ENCODE data around the gene FBXO7.

Gene FBXO7

DNA sequence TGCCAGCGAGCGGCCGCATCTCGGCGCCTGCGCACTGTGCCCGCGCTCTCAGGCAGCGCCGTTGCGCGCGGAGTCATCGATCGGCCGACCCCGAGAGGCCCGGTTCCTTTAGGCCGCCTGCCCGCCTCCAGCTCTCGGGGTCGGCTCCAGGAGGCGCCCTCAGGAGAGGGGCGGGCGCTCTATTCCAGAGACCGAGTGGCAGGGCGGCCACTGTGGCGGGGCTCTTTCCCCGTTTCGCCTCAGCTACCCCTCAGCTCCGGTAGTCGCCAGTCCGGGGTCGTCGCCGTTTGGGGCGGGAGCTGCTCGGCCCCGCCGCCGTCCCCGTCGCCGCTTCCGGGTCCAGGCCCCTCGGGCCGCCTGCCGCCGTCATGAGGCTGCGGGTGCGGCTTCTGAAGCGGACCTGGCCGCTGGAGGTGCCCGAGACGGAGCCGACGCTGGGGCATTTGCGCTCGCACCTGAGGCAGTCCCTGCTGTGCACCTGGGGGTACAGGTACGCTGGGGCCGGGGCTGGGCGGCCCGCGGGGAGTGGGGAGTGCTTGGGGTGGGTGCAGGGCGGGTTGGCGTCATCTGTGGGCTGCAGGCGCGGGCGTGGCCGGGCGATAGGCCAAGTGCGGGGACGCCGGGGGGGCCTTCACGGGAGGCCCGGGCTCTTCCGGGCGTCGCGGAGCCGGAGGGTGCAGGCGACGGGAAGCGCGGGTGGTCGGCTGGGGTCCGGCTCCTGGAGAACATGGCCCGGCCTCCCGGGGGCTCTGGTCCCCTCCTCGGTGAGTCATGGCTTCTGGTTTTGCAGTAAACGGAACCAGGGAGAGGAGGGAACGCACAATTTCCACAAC, at the start of gene FBXO7:
Gene FBXO7, plus strand, starts transcription at position 177 of the 833 bp plus-strand sequence. Its CDS starts 192 bp downstream, at position 369.
- Histone ChIP-seq H3K4me3 (ENCODE audit: low read depth in 1 of 2, low read length in 2 of 2) (peak within 1 kb of the TSS; percentile 67 to 85), H3K4me1 (ENCODE audit: insufficient read depth, low read length) (peaks cover 27% of the 10 kb centered on the region), H3K9ac (ENCODE audit: low read depth, low read length) (peak within 1 kb of the TSS; percentile 96), H2AFZ (ENCODE audit: low read depth, low read length) (peak within 1 kb of the TSS; percentile 84), H3K9me3 (ENCODE audit: insufficient read depth, low read length, severe bottlenecking) (no peaks in the 10 kb centered on the region), H3K27me3 (ENCODE audit: insufficient read depth, low read length, poor library complexity) (no peaks in the 10 kb centered on the region), H3K27ac (ENCODE audit: low read length) (peak within 1 kb of the TSS; percentile 91), H3K79me2 (ENCODE audit: insufficient read depth, low read length) (peaks cover 53% of the 10 kb centered on the region), H3K36me3 (ENCODE audit: insufficient read depth, low read length) (peaks cover 8% of the 10 kb centered on the region), H3K4me2 (ENCODE audit: insufficient read depth, low read length) (peak within 1 kb of the TSS; percentile 79), H4K20me1 (ENCODE audit: insufficient read depth, low read length) (peaks cover 20% of the 10 kb centered on the region; the same call in 1 of the 2 replicates)
- no peak for TF ChIP-seq EZH2 (IDR thresholded peaks at IDR 0.05; ENCODE audit: borderline replicate concordance, low read depth, low read length, severe bottlenecking)
- TF ChIP-seq, protein P1, sequence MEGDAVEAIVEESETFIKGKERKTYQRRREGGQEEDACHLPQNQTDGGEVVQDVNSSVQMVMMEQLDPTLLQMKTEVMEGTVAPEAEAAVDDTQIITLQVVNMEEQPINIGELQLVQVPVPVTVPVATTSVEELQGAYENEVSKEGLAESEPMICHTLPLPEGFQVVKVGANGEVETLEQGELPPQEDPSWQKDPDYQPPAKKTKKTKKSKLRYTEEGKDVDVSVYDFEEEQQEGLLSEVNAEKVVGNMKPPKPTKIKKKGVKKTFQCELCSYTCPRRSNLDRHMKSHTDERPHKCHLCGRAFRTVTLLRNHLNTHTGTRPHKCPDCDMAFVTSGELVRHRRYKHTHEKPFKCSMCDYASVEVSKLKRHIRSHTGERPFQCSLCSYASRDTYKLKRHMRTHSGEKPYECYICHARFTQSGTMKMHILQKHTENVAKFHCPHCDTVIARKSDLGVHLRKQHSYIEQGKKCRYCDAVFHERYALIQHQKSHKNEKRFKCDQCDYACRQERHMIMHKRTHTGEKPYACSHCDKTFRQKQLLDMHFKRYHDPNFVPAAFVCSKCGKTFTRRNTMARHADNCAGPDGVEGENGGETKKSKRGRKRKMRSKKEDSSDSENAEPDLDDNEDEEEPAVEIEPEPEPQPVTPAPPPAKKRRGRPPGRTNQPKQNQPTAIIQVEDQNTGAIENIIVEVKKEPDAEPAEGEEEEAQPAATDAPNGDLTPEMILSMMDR (IDR thresholded peaks at IDR 0.05; ENCODE audit: borderline replicate concordance, extremely low read depth, low read length, poor library complexity, severe bottlenecking): peak; percentile 71
- DNase-seq: peak; percentile 88
- ATAC-seq (ENCODE audit: insufficient read depth, low read depth): peak; percentile 90

DNA sequence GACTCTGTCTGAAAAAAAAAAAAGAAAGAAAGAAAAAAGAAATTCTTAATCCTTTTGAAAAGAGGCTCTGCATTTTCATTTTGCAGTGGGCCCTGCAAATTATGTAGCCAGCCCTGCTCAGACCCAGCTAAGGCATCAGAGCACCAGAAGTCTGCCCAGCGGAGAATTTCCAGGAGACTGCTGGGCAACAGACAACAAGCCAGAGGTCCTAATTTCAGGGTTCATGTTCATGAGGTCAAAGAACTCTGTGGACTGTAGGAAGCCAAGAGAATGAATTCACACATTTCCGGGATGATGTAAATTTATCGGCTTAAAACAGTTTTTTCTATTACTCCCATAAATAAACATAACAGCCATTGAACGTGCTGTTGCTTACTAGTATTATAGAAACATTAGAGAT, 47.7 kb upstream of the FBXO7 start:
- ATAC-seq (ENCODE audit: insufficient read depth, low read depth): no peak
- Histone ChIP-seq H3K27me3 (ENCODE audit: insufficient read depth, low read length, poor library complexity) (peaks cover 11% of the 10 kb centered on the region), H3K4me1 (ENCODE audit: insufficient read depth, low read length) (no peaks in the 10 kb centered on the region), H3K9ac (ENCODE audit: low read depth, low read length) (no peak overlapping the region), H3K4me2 (ENCODE audit: insufficient read depth, low read length) (no peak overlapping the region), H3K79me2 (ENCODE audit: insufficient read depth, low read length) (no peaks in the 10 kb centered on the region), H3K27ac (ENCODE audit: low read length) (no peak overlapping the region), H2AFZ (ENCODE audit: low read depth, low read length) (no peak overlapping the region), H3K36me3 (ENCODE audit: insufficient read depth, low read length) (no peaks in the 10 kb centered on the region), H3K9me3 (ENCODE audit: insufficient read depth, low read length, severe bottlenecking) (no peaks in the 10 kb centered on the region), H3K4me3 (ENCODE audit: low read depth in 1 of 2, low read length in 2 of 2) (no peak overlapping the region), H4K20me1 (ENCODE audit: insufficient read depth, low read length) (no peaks in the 10 kb centered on the region)
- no peak for DNase-seq
- TF ChIP-seq, protein P1 (IDR thresholded peaks at IDR 0.05; ENCODE audit: borderline replicate concordance, extremely low read depth, low read length, poor library complexity, severe bottlenecking): no peak
- TF ChIP-seq EZH2 (IDR thresholded peaks at IDR 0.05; ENCODE audit: borderline replicate concordance, low read depth, low read length, severe bottlenecking): no peak

DNA sequence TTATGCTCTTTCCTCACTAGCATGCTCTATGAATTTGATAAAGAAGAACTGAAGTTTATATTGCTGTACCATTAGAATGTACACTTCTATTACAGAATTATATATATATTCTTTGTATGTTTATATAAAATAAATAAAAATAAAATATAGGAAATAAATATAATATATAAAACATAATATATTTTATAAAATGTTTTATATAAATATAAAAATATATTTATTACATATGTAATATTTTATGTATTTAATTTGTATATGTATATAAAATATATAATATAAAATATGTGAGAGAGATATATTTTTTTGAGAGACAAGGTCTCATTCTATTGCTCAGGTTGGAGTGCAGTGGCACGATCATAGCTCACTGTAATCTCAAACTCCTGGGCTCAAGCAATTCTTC, 44.3 kb upstream of the FBXO7 start:
- ATAC-seq (ENCODE audit: insufficient read depth, low read depth) (no peak), DNase-seq (no peak)
- Histone ChIP-seq H3K4me2 (ENCODE audit: insufficient read depth, low read length) (no peak overlapping the region), H3K4me3 (ENCODE audit: low read depth in 1 of 2, low read length in 2 of 2) (no peak overlapping the region), H2AFZ (ENCODE audit: low read depth, low read length) (no peak overlapping the region), H4K20me1 (ENCODE audit: insufficient read depth, low read length) (no peaks in the 10 kb centered on the region), H3K27ac (ENCODE audit: low read length) (no peak overlapping the region), H3K79me2 (ENCODE audit: insufficient read depth, low read length) (no peaks in the 10 kb centered on the region), H3K9ac (ENCODE audit: low read depth, low read length) (no peak overlapping the region), H3K36me3 (ENCODE audit: insufficient read depth, low read length) (no peaks in the 10 kb centered on the region), H3K4me1 (ENCODE audit: insufficient read depth, low read length) (no peaks in the 10 kb centered on the region), H3K9me3 (ENCODE audit: insufficient read depth, low read length, severe bottlenecking) (no peaks in the 10 kb centered on the region), H3K27me3 (ENCODE audit: insufficient read depth, low read length, poor library complexity) (peaks cover 4% of the 10 kb centered on the region)
- TF ChIP-seq EZH2 (IDR thresholded peaks at IDR 0.05; ENCODE audit: borderline replicate concordance, low read depth, low read length, severe bottlenecking): no peak
- TF ChIP-seq, protein P1 (IDR thresholded peaks at IDR 0.05; ENCODE audit: borderline replicate concordance, extremely low read depth, low read length, poor library complexity, severe bottlenecking): no peak
